Loucy (cell line): ENCODE results near the gene GPC5.

Experiments
- CTCF ChIP-seq: fragments of 200-600 bp; sonication (generic); conservative IDR thresholded peaks from 2 replicates; pipeline ENCODE4 v1.5.1; 2014; ENCODE audit warnings: mild to moderate bottlenecking, antibody characterized with exemption, low read length
- EZH2phosphoT487 ChIP-seq: fragments of 200-600 bp; IDR thresholded peaks from 2 replicates; pipeline ENCODE4 v1.6.1; 2018; ENCODE audit warnings: antibody characterized with exemption, mild to moderate bottlenecking, moderate library complexity, borderline replicate concordance

DNA sequence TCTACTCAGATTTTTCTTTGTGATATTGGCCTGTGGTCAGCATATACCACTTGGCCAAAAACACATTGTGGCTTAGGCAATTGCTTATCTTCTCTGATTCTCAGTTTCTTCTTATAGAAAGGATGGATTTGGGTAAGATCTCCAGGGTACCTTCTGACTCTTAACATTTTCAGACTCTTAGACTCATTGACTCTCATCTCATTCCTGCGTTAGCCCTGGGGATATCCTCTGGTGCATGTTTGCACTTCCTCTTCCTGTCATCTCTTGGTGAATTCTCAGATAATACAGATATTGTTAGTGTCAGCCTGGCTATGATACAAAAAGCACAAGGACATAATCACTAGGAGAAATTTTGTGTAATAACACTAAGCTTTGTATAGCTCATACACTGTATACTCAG is 1335.6 kb downstream of the GPC5 start:
- no peak for TF ChIP-seq CTCF
- no peak for TF ChIP-seq EZH2phosphoT487
